Gastrocnemius medialis (tissue), 4 donors: ENCODE data around the gene MT1H. TPM values are rescaled to one million over a fixed set of nuclear protein-coding genes. Genes with fewer than 3 reads are reported as not detected.

ENCODE experiments used
- ATAC-seq, 2 donors: fragments of 150-250 bp; one replicate each; pipeline ENCODE4 v1.9.1; 2016
- DNase-seq, 2 donors: peaks; one replicate each; pipeline ENCODE4 v3.0.0-alpha.2; 2019
- H3K27ac ChIP-seq, 4 donors: fragments of 200-600 bp; sonication (generic); 1 replicate in 1 of 4; 2 replicates in 3 of 4; pipeline ENCODE4 v1.5.1; 2016 to 2018; ENCODE audit warnings: mild to moderate bottlenecking in 2 of 4, moderate library complexity in 1 of 4
- H3K27me3 ChIP-seq, 3 donors: fragments of 200-600 bp; sonication (generic) in 2 of 3; 1 replicate in 1 of 3; 2 replicates in 2 of 3; pipeline versions ENCODE4 v1.5.1 to v1.6.0; 2016 to 2019; ENCODE audit warnings: mild to moderate bottlenecking in 1 of 3, moderate library complexity in 1 of 3
- H3K36me3 ChIP-seq, 2 donors: fragments of 200-600 bp; sonication (generic) in 1 of 2; one replicate each; pipeline ENCODE4 v1.5.1; 2017 to 2018
- H3K4me1 ChIP-seq, 2 donors: fragments of 200-600 bp; sonication (generic) in 1 of 2; one replicate each; pipeline ENCODE4 v1.5.1; 2016 to 2017; ENCODE audit warnings: mild to moderate bottlenecking in 2 of 2
- H3K4me3 ChIP-seq, 4 donors: fragments of 200-600 bp; sonication (generic) in 3 of 4; 1 replicate in 1 of 4; 2 replicates in 3 of 4; pipeline ENCODE4 v1.5.1; 2016 to 2019; ENCODE audit warnings: mild to moderate bottlenecking in 2 of 4
- H3K9me3 ChIP-seq, 3 donors: fragments of 200-600 bp; sonication (generic) in 2 of 3; 1 replicate in 1 of 3; 2 replicates in 2 of 3; pipeline ENCODE4 v1.5.1; 2016 to 2019
- POLR2A ChIP-seq, 2 donors: fragments of 450-650 bp; IDR thresholded peaks; one replicate each; pipeline ENCODE4 v1.6.1; 2017; ENCODE audit warnings: antibody characterized with exemption in 2 of 2, mild to moderate bottlenecking in 2 of 2, moderate library complexity in 2 of 2
- in situ Hi-C, 4 donors: fragments of 200-750 bp; cut with MboI; loops; one replicate each; pipeline versions ENCODE4 v1.15.0 to v1.8.0; 2017; ENCODE audit warnings: low sequenced_read_pairs in 4 of 4
- intact Hi-C: fragments of 100-400 bp; cut with DNase I; formaldehyde crosslinking; loops from one replicate; pipeline ENCODE4 v1.15.1; 2023; ENCODE audit warnings: low total_unique reads
- total RNA-seq, 4 donors: library from RNA; depleted of rRNA; stranded (reverse); fragments of >200 nt; gene quantifications; one replicate each; pipeline versions ENCODE4 v1.1.0 to v1.2.3, GENCODE V29; 2016
- TF ChIP-seq, protein P1 (sequence below), 5 experiments: fragments of 450-650 bp in 3 of 5; fragments of 200-600 bp in 2 of 5; sonication (generic) in 2 of 5; IDR thresholded peaks in 4 of 5; conservative IDR thresholded peaks in 1 of 5; 1 replicate in 4 of 5; 2 replicates in 1 of 5; pipeline ENCODE4 v1.5.1; 2016 to 2019; ENCODE audit warnings: antibody characterized with exemption in 5 of 5, mild to moderate bottlenecking in 3 of 5, moderate library complexity in 3 of 5

Gene MT1H
- total RNA-seq, 4 donors from 2014 or later = not detected

DNA sequence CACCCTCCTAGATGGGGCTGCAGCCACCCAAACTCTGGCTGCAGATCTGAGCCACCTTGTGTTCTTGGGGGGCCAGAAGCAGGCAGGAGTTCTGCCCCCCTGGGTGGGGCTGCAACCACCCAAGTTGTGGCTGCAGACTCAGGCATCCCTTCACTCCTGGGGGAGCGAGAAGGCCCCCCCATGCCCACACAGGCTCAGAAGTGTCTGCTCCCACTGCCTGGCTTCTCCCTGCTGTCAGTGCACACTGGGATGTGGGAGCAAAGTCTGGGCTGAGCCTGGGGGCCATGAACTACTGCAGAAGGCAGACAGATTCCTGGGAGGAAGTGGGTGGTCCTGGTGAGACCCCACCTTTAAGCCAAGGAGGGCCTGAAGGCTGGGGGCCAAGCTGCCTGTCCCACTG, 25.6 kb downstream of the MT1H start:
- TF ChIP-seq, protein P1, sequence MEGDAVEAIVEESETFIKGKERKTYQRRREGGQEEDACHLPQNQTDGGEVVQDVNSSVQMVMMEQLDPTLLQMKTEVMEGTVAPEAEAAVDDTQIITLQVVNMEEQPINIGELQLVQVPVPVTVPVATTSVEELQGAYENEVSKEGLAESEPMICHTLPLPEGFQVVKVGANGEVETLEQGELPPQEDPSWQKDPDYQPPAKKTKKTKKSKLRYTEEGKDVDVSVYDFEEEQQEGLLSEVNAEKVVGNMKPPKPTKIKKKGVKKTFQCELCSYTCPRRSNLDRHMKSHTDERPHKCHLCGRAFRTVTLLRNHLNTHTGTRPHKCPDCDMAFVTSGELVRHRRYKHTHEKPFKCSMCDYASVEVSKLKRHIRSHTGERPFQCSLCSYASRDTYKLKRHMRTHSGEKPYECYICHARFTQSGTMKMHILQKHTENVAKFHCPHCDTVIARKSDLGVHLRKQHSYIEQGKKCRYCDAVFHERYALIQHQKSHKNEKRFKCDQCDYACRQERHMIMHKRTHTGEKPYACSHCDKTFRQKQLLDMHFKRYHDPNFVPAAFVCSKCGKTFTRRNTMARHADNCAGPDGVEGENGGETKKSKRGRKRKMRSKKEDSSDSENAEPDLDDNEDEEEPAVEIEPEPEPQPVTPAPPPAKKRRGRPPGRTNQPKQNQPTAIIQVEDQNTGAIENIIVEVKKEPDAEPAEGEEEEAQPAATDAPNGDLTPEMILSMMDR (IDR thresholded peaks at IDR 0.05 in 4 of 5, conservative IDR thresholded peaks at IDR 0.05 in 1 of 5) = no peak
- no peak for TF ChIP-seq POLR2A (IDR thresholded peaks at IDR 0.05)
- in situ Hi-C loops = loop anchor here in 1 of 4 donors (25.0 kb wide), 1 partner anchor 283 kb away; no protein-coding TSS in a partner anchor

DNA sequence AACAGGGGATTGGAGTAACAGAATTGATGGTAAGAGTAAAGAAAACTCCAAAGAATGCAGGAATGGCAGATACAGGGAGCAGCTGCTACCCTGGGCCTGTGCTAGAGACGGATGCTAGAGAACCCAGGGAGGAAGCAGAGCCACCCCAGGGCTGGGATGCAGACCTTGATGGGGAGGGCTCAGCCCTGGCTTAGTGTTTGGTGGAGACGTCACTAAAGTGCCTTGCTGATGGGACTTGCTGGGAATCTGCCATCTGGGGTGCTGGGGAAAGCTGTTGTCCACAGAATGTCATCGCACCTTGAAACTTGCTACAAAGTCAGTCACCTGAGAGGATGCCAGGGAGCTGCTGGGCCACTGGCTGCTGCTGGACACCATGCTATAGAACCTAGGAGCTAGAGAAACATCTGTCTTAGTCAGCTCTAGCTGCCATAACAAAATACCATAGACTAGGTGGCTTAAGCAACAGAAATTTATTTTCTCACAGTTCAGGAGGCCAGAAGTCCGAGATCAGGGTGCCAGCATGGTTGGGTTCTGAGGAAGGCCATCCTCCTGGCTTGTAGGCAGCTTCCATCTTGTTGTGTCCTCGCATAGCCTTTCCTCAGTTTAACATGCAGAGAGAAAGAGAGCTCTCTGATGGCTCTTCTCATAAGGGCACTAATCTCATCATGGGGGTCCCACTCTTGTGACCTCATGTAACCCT, 28.0 kb downstream of the MT1H start:
- ATAC-seq (no peak), DNase-seq (no peak)
- Histone ChIP-seq H3K27ac (no peak overlapping the region), H3K4me3 (no peak overlapping the region), H3K4me1 (peaks cover 2% of the 10 kb centered on the region in 2 donors), H3K27me3 (no peaks in the 10 kb centered on the region), H3K9me3 (peaks cover 0 to 5% (median 0%) of the 10 kb centered on the region in 3 donors), H3K36me3 (no peaks in the 10 kb centered on the region)
- in situ Hi-C loops = loop anchor here in 1 of 4 donors (25.0 kb wide), 1 partner anchor 285 kb away; no protein-coding TSS in a partner anchor
- intact Hi-C loops = no loop called here
- TF ChIP-seq, protein P1 (IDR thresholded peaks at IDR 0.05 in 4 of 5, conservative IDR thresholded peaks at IDR 0.05 in 1 of 5) = no peak
- TF ChIP-seq POLR2A (IDR thresholded peaks at IDR 0.05) = no peak

More for the DNA sequence above, 25.6 kb downstream of the MT1H start:
- no peaks in the 10 kb centered on the region for H3K36me3 ChIP-seq
- H3K9me3 ChIP-seq = peaks cover 0 to 5% (median 0%) of the 10 kb centered on the region in 3 donors
- no peak overlapping the region for H3K27ac ChIP-seq
- ATAC-seq (no peak), DNase-seq (no peak)
- H3K4me3 ChIP-seq = no peak overlapping the region
- H3K27me3 ChIP-seq = no peaks in the 10 kb centered on the region
- intact Hi-C loops = no loop called here
- peaks cover 0 to 5% of the 10 kb centered on the region in 2 donors for H3K4me1 ChIP-seq

DNA sequence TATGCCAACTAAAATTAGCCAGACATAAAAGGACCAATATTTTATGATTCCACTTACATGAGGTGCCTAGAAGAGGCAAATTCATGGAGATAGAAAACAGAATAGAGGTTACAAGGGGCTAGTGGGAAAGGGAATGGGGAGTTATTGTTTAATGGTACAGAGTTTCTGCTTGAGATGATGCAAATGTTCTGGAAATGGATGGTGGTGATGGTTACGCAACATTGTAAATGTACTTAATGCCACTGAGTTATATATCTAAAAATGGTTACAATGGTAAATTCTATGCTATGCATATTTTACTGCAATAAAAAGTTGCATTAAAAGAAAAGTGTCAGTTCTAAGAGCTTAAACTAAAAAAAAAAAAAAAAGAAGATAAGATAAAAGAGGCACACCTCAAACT, 30.6 kb downstream of the MT1H start:
- Histone ChIP-seq H3K27me3 (no peaks in the 10 kb centered on the region), H3K9me3 (peaks cover 0 to 5% (median 0%) of the 10 kb centered on the region in 3 donors), H3K4me3 (no peak overlapping the region), H3K27ac (no peak overlapping the region), H3K36me3 (no peaks in the 10 kb centered on the region), H3K4me1 (peaks cover 0 to 2% of the 10 kb centered on the region in 2 donors)
- DNase-seq = no peak
- no peak for TF ChIP-seq POLR2A (IDR thresholded peaks at IDR 0.05)
- TF ChIP-seq, protein P1 (IDR thresholded peaks at IDR 0.05 in 4 of 5, conservative IDR thresholded peaks at IDR 0.05 in 1 of 5) = no peak
- no peak for ATAC-seq
- in situ Hi-C loops = loop anchor here (5.0 to 10.0 kb wide), 5 partner anchors 98 to 185 kb away; no protein-coding TSS in a partner anchor
- intact Hi-C loops = no loop called here

DNA sequence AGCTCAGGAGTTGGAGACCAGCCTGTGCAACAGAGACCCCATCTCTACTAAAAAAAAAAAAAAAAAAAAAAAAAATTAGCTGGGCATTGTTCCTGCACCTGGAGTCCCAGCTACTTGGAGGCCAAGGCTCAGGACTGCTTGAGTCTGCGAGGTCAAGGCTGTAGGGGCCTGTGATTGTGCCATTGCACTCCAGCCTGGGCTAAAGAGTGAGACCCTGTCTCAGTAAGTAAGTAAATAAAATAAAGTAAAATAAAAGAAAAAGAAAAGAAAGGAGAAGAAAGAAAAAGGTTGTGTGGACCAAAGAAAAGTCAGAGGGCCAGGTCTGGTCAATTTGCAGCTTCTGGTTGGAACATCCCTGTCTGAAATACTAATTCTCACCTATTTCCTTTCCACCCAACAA, 31.0 kb downstream of the MT1H start:
- Histone ChIP-seq H3K27me3 (no peaks in the 10 kb centered on the region), H3K9me3 (peaks cover 0 to 5% (median 0%) of the 10 kb centered on the region in 3 donors), H3K4me3 (no peak overlapping the region), H3K36me3 (no peaks in the 10 kb centered on the region), H3K27ac (no peak overlapping the region), H3K4me1 (peaks cover 0 to 2% of the 10 kb centered on the region in 2 donors)
- intact Hi-C loops (loop anchor here (1.0 kb wide), 1 partner anchor 186 kb away; no protein-coding TSS in a partner anchor), in situ Hi-C loops (loop anchor here (5.0 to 10.0 kb wide), 5 partner anchors 98 to 186 kb away; no protein-coding TSS in a partner anchor)
- TF ChIP-seq, protein P1 (IDR thresholded peaks at IDR 0.05 in 4 of 5, conservative IDR thresholded peaks at IDR 0.05 in 1 of 5) = no peak
- no peak for TF ChIP-seq POLR2A (IDR thresholded peaks at IDR 0.05)
- no peak for DNase-seq
- ATAC-seq = no peak
